Fibroblast of skin of scalp (primary cell): ENCODE results near the gene SLC25A43.

Experiments used
- DNase-seq: peaks from one replicate; pipeline ENCODE4 v3.0.0-alpha.2; 2013

Gene SLC25A43

DNA sequence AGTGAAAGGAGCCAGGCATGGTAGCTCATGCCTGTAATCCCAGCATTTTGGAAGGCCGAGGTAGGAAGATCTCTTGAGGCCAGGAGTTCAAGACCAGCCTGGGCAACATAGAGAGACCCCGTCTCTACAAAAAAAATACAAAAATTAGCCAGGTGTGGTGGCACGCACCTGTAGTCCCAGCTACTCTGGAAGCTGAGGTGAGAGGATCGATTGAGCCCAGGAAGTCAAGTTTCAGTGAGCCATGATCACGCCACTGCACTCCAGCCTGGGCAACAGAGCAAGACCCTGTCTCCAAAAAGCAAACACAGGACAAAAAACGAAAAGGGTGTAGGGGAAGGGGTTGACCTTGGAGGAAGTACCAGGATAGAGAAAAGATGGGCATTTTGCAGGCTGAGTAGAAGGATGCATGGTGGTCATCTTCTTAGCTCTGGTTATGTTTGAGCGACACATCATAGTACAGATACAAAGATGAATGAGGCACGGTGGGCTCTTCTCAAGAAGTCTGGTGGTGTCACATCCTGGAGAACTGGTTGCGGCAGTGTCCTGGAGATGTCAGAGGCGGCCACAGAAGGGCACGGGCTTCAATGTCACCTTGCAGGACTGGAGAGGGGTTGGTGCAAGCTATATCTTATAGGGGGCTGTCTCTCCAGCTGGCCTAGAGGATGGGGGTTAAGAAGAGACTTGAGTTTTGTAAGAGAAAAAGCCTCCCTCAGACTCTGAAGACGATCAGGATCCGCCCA is 101.1 kb downstream of the SLC25A43 start:
- no peak for DNase-seq

DNA sequence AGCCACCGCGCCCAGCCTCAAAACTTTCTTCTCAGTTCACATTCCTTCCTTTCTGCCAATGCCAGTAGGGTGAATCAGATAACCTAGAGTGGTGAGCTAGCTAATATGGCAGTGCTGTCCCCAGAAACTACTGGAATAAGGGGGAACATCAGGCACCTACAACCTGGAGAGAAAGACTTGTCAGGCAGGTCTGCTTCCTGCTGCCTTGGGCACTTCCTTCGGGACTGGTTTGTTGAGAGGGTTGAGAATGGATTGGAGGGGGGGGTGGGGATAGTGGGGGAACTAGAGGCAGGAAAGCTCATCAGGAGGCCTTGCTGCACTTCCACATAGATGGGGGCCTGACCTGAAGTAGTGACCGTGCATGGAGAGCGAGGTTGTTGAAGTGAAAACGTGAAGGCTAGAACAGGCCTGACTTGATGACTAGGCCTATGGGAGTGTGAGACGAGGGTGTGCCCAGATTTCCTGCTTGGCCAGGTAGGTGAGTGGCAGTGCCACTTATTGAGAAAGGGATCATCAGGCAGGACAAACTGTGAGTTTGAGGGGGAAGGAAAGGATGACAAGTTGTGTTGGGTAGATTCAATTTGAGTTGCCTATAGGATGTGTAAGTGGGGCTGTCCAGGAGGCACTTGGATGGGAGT is 102.5 kb downstream of the SLC25A43 start:
- no peak for DNase-seq

- DNase-seq: peak; percentile 75
Measured at GRCh38 chrX:119502727-119503483, 103.8 kb downstream of the SLC25A43 start.

DNA sequence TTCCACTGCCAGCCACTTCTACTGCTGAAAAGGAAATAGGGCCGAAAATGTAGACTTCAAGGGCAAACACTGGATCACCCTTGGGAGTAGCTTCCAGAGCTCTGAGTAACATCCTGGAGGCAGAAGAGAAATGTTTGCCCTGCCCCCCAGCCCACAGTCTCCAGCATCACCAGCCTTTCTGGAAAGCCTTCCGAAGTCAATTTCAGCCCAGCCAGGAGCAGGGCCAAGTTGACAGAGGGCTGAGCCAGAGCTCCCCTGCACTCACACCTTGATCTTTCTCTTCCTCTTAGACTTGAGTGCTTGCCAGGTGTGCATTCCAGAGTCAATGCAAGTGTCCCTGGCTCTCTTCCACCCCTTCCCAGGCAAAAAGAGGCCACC is 104.3 kb downstream of the SLC25A43 start:
- DNase-seq: peak; percentile 96
